ENCODE measurements around the gene MAPK13. TPM values are rescaled to one million over a fixed set of nuclear protein-coding genes. Genes with fewer than 3 reads are reported as not detected.
A peak's percentile ranks its signal among the peaks of the same experiment; 100 is the strongest.

The MAPK13 gene
- total and polyA plus RNA-seq, 4 donors: 2.8 to 9.8 (median 4.6) TPM

DNA sequence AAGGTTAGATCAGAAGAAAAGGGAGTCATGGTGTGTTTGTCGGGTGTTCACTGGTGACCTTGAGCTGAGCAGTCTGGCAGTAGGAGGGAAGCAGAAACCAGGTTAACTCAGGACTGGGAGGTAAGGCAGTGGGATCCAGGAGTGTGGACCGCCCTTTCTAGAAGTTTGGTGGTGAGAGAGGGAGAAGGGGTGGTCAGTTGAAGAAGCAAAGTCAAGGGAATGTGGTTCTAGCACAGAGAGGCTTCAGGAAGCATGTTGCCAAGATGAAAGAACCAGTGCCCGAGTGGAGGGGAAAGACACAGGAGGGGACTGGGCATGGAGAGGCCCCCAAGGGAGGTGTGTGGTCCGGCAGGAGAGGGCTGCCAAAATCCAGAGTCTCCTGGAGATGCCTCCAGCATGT is 3.6 kb downstream of the MAPK13 start:
- H3K27me3 ChIP-seq (ENCODE audit: control insufficient read depth, insufficient read depth, low read length): peaks cover 6% of the 10 kb centered on the region
- WGBS (ENCODE audit: insufficient coverage): 88% methylated on average over 3 of the region's 4 CpGs
- H3K36me3 ChIP-seq (ENCODE audit: control insufficient read depth, insufficient read depth, low read length): peaks cover 22% of the 10 kb centered on the region
- no peak for DNase-seq (ENCODE audit: low read depth in 4 of 6, low spot score in 6 of 6)
- H3K4me3 ChIP-seq (ENCODE audit: low read depth, low read length): no peak overlapping the region
- no peaks in the 10 kb centered on the region for H3K9me3 ChIP-seq (ENCODE audit: control insufficient read depth, insufficient read depth, low read length)
- peaks cover 24% of the 10 kb centered on the region for H3K4me1 ChIP-seq (ENCODE audit: control insufficient read depth, insufficient read depth, low read length)
- no peak overlapping the region for H3K27ac ChIP-seq (ENCODE audit: low read depth, low read length)

DNA sequence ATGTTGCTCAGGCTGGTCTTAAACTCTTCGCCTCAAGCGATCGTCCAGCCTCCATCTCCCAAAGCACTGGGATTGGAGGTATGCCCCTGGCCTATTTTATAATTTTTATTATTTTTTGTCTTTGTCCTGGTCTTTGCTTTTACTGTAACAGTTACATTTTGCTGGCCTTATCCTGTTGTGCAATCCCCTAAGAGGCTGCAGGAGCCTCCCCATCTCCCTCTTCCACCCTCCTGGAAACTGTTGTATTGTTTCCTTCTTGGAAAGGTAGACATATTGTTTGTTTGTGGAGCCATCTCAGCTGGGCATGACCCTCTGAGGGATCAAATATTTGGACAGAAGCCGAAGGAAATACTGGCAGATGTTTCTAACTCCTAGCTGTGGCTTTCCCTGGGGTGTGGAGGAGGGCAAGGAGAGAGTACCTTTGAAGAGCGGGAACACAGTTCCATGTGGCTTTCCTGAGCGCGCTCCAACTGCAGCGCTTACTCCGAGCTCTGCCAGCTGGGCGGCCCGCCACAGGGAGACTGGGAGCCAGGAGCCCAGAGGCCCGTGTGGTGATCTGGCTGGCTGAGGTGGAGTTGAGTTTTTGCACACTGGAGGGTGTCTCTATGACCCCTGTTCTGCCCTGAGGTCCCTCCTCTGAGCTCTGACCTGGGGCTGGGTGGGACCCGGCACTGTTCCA is 4.9 kb downstream of the MAPK13 start:
- no peak overlapping the region for H3K27ac ChIP-seq (ENCODE audit: low read depth, low read length)
- WGBS (ENCODE audit: insufficient coverage): 87% methylated on average over 8 of the region's 13 CpGs
- no peak for DNase-seq (ENCODE audit: low read depth in 4 of 6, low spot score in 6 of 6)

DNA sequence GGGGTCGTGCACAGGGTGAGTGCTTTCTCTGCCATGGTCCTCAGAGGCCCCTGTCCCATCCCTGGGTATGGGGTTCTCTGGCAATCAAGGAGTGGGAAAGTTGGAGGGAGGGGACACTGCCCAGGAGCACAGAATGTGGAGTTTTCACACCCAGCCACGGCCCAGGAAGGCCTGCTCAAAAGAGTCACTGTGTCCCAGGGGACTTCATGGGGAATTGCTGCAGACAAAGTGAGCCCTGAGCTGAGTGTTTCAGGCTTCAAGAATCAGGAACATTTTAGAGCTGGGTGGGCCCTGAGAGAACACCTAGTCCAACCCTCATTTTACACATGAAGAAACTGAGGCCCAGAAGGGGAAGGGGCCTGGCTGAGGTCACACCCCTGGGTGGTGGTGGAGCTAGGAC is 5.7 kb downstream of the MAPK13 start:
- Histone ChIP-seq H3K9me3 (ENCODE audit: control insufficient read depth, insufficient read depth, low read length) (no peaks in the 10 kb centered on the region), H3K27me3 (ENCODE audit: control insufficient read depth, insufficient read depth, low read length) (peaks cover under 1% of the 10 kb centered on the region), H3K36me3 (ENCODE audit: control insufficient read depth, insufficient read depth, low read length) (peaks cover 34% of the 10 kb centered on the region), H3K4me3 (ENCODE audit: low read depth, low read length) (no peak overlapping the region), H3K27ac (ENCODE audit: low read depth, low read length) (no peak overlapping the region), H3K4me1 (ENCODE audit: control insufficient read depth, insufficient read depth, low read length) (peaks cover 27% of the 10 kb centered on the region)
- WGBS (ENCODE audit: insufficient coverage): 75% methylated on average over 1 of the region's 2 CpGs
- DNase-seq (ENCODE audit: low read depth in 4 of 6, low spot score in 6 of 6): no peak

More for the DNA sequence above, 4.9 kb downstream of the MAPK13 start:
- H3K27me3 ChIP-seq (ENCODE audit: control insufficient read depth, insufficient read depth, low read length): peaks cover 6% of the 10 kb centered on the region
- peaks cover 32% of the 10 kb centered on the region for H3K4me1 ChIP-seq (ENCODE audit: control insufficient read depth, insufficient read depth, low read length)
- no peak overlapping the region for H3K4me3 ChIP-seq (ENCODE audit: low read depth, low read length)
- H3K9me3 ChIP-seq (ENCODE audit: control insufficient read depth, insufficient read depth, low read length): no peaks in the 10 kb centered on the region
- H3K36me3 ChIP-seq (ENCODE audit: control insufficient read depth, insufficient read depth, low read length): peaks cover 34% of the 10 kb centered on the region

- WGBS (ENCODE audit: insufficient coverage): 90% methylated on average over 10 of the region's 12 CpGs
Observed at GRCh38 chr6:36136551-36136950, 6.2 kb downstream of the MAPK13 start.

DNA sequence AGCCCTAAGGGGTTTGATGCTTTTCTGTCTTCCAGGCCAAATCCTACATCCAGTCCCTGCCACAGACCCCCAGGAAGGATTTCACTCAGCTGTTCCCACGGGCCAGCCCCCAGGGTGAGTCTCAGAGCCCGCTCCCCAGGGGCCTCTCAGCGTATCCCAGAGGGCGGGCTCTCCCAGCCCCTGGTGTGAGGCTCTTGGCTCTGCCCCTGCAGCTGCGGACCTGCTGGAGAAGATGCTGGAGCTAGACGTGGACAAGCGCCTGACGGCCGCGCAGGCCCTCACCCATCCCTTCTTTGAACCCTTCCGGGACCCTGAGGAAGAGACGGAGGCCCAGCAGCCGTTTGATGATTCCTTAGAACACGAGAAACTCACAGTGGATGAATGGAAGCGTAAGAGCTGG is 8.4 kb downstream of the MAPK13 start:
- DNase-seq (ENCODE audit: low read depth in 4 of 6, low spot score in 6 of 6): no peak
- Histone ChIP-seq H3K4me3 (ENCODE audit: low read depth, low read length) (no peak overlapping the region), H3K27me3 (ENCODE audit: control insufficient read depth, insufficient read depth, low read length) (no peaks in the 10 kb centered on the region), H3K36me3 (ENCODE audit: control insufficient read depth, insufficient read depth, low read length) (peaks cover 34% of the 10 kb centered on the region), H3K27ac (ENCODE audit: low read depth, low read length) (no peak overlapping the region), H3K9me3 (ENCODE audit: control insufficient read depth, insufficient read depth, low read length) (no peaks in the 10 kb centered on the region), H3K4me1 (ENCODE audit: control insufficient read depth, insufficient read depth, low read length) (peaks cover 10% of the 10 kb centered on the region)
- 83% methylated on average over 11 of the region's 15 CpGs for WGBS (ENCODE audit: insufficient coverage)

More at GRCh38 chr6:36136551-36136950, 6.2 kb downstream of the MAPK13 start:
- Histone ChIP-seq H3K4me1 (ENCODE audit: control insufficient read depth, insufficient read depth, low read length) (peaks cover 22% of the 10 kb centered on the region), H3K9me3 (ENCODE audit: control insufficient read depth, insufficient read depth, low read length) (no peaks in the 10 kb centered on the region), H3K4me3 (ENCODE audit: low read depth, low read length) (no peak overlapping the region), H3K27me3 (ENCODE audit: control insufficient read depth, insufficient read depth, low read length) (no peaks in the 10 kb centered on the region), H3K36me3 (ENCODE audit: control insufficient read depth, insufficient read depth, low read length) (peaks cover 34% of the 10 kb centered on the region), H3K27ac (ENCODE audit: low read depth, low read length) (no peak overlapping the region)
- no peak for DNase-seq (ENCODE audit: low read depth in 4 of 6, low spot score in 6 of 6)

- Histone ChIP-seq H3K9me3 (ENCODE audit: control insufficient read depth, insufficient read depth, low read length) (no peaks in the 10 kb centered on the region), H3K4me1 (ENCODE audit: control insufficient read depth, insufficient read depth, low read length) (peaks cover 10% of the 10 kb centered on the region), H3K4me3 (ENCODE audit: low read depth, low read length) (no peak overlapping the region), H3K27ac (ENCODE audit: low read depth, low read length) (no peak overlapping the region), H3K36me3 (ENCODE audit: control insufficient read depth, insufficient read depth, low read length) (peaks cover 34% of the 10 kb centered on the region), H3K27me3 (ENCODE audit: control insufficient read depth, insufficient read depth, low read length) (no peaks in the 10 kb centered on the region)
- 38% methylated on average over 7 of the region's 7 CpGs for WGBS (ENCODE audit: insufficient coverage)
- peak in 2 of 6 donors; percentile 38 to 56 for DNase-seq (ENCODE audit: low read depth in 4 of 6, low spot score in 6 of 6)
Observed at GRCh38 chr6:36139431-36139830, 9.1 kb downstream of the MAPK13 start.

DNA sequence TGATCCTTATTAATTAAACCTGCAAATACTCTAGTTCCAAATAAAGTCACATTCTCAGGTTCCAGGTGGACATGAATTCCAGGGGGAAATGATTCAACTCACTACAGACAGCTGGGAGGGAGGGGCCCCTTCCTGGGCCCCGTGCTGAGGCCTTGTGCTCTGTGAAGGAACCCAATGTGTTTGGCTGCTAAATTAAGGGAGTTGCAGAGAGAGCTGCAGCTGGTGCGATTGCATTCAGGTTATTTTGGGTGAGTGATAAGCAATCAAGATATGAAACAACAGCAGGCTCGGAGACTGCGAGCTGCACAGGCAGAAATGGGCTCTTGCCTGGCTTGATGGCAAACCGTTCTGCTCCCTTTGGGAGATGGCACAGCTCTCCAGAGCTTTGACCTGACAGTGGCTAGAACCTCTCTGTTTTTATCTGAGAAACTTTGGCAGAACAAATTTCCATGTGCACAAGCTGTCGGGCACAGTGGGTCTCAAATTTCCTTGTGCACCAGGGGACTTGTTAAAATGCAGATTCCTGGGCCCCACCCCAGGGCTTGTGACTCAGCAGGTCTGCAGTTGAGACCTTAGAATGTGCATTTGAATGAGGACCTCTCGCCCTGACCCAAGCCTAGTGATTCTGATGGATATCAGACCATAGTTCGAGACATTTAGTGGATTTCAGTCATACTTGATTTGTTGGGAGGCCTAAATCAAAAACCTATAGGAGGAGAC is 9.8 kb downstream of the MAPK13 start:
- Histone ChIP-seq H3K4me1 (ENCODE audit: control insufficient read depth, insufficient read depth, low read length) (peaks cover 10% of the 10 kb centered on the region), H3K27me3 (ENCODE audit: control insufficient read depth, insufficient read depth, low read length) (no peaks in the 10 kb centered on the region), H3K4me3 (ENCODE audit: low read depth, low read length) (no peak overlapping the region), H3K27ac (ENCODE audit: low read depth, low read length) (no peak overlapping the region), H3K36me3 (ENCODE audit: control insufficient read depth, insufficient read depth, low read length) (peaks cover 34% of the 10 kb centered on the region), H3K9me3 (ENCODE audit: control insufficient read depth, insufficient read depth, low read length) (no peaks in the 10 kb centered on the region)
- peak in 2 of 6 donors; percentile 29 to 42 for DNase-seq (ENCODE audit: low read depth in 4 of 6, low spot score in 6 of 6)
- 60% methylated on average over 6 of the region's 8 CpGs for WGBS (ENCODE audit: insufficient coverage)

GRCh38 chr6:36141091-36141490 is 10.8 kb downstream of the MAPK13 start:
- H3K4me1 ChIP-seq (ENCODE audit: control insufficient read depth, insufficient read depth, low read length): peaks cover 10% of the 10 kb centered on the region

DNA sequence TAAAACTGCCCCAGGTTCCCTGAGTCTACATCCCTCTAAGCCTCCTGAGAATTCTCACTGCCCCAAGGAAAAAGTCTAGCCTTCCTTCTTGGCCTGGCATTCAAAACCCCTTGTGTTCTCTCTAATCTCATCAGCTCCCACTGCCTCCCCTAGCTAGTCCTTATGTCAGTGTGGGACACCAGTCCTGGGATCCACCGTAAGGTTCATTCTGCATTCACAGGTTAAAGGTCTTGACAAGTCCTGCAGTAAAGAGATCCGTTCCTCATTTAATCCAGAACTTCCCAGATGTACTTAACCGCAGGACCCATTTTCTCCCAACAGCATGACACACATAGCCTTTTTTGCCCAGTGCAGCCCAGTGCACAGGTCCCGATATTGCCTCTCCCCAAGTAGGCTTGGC is 11.6 kb downstream of the MAPK13 start:
- DNase-seq (ENCODE audit: low read depth in 4 of 6, low spot score in 6 of 6): no peak
- Histone ChIP-seq H3K27ac (ENCODE audit: low read depth, low read length) (no peak overlapping the region), H3K36me3 (ENCODE audit: control insufficient read depth, insufficient read depth, low read length) (peaks cover 21% of the 10 kb centered on the region), H3K4me1 (ENCODE audit: control insufficient read depth, insufficient read depth, low read length) (peaks cover 10% of the 10 kb centered on the region), H3K9me3 (ENCODE audit: control insufficient read depth, insufficient read depth, low read length) (no peaks in the 10 kb centered on the region), H3K27me3 (ENCODE audit: control insufficient read depth, insufficient read depth, low read length) (no peaks in the 10 kb centered on the region), H3K4me3 (ENCODE audit: low read depth, low read length) (no peak overlapping the region)
- 100% methylated on average over 4 of the region's 4 CpGs for WGBS (ENCODE audit: insufficient coverage)

More at GRCh38 chr6:36141091-36141490, 10.8 kb downstream of the MAPK13 start:
- H3K27me3 ChIP-seq (ENCODE audit: control insufficient read depth, insufficient read depth, low read length): no peaks in the 10 kb centered on the region
- DNase-seq (ENCODE audit: low read depth in 4 of 6, low spot score in 6 of 6): no peak
- H3K4me3 ChIP-seq (ENCODE audit: low read depth, low read length): no peak overlapping the region
- no peak overlapping the region for H3K27ac ChIP-seq (ENCODE audit: low read depth, low read length)
- no CpG with 5 or more reads among the region's 4 CpGs for WGBS (ENCODE audit: insufficient coverage)
- H3K36me3 ChIP-seq (ENCODE audit: control insufficient read depth, insufficient read depth, low read length): peaks cover 27% of the 10 kb centered on the region
- H3K9me3 ChIP-seq (ENCODE audit: control insufficient read depth, insufficient read depth, low read length): no peaks in the 10 kb centered on the region

Measured in spinal cord (tissue), 10 donors.